GM12892 (cell line): Measurements from ENCODE around the gene CUL2.
"Not testable (repeated sequence)": the region's sequence is repeated elsewhere in the genome, so short reads cannot be mapped to it uniquely, and the experiment has no call there.

Source experiments
- DNase-seq: peaks from one replicate; pipeline ENCODE4 v3.0.0; 2011; ENCODE audit not compliant: insufficient read length
- FAIRE-seq: peaks from 2 replicates; lab custom pipeline; 2011; peaks lifted over from hg19 to GRCh38; lab: Jason Lieb, UNC
- POLR2A ChIP-seq: IDR thresholded peaks from 2 replicates; pipeline ENCODE4 v1.6.1; 2011; ENCODE audit warnings: low read depth, low read length, control low read depth
- POLR2AphosphoS5 ChIP-seq: IDR thresholded peaks from 2 replicates; pipeline ENCODE4 v1.6.1; 2011; ENCODE audit warnings: low read depth, low read length, control low read depth
- TAF1 ChIP-seq: IDR thresholded peaks from 2 replicates; pipeline ENCODE4 v1.6.1; 2011; ENCODE audit warnings: low read depth, mild to moderate bottlenecking, control low read depth, low read length, borderline replicate concordance

CUL2 gene

DNA sequence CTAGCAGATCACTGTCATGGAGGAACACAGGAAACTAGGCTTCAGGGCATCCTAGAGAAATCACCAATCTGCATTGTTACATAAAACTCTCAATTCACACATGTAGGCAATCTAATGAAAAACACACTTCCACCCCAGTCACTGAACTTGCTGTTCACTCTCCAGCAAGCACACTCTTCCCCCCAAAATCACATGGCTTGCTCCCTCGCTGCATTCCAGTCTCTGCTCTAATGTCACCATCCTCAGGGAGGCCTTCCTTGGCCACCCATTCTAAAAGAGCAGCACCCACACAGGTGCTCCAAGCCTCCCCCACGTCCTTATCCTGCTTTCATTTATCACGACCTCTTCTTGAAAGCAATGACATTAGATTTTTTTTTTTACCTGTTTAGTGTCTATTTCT is 19.6 kb downstream of the CUL2 start:
- DNase-seq = no peak
- no peak for FAIRE-seq
- TF ChIP-seq TAF1 (no peak), POLR2A (no peak), POLR2AphosphoS5 (no peak)

DNA sequence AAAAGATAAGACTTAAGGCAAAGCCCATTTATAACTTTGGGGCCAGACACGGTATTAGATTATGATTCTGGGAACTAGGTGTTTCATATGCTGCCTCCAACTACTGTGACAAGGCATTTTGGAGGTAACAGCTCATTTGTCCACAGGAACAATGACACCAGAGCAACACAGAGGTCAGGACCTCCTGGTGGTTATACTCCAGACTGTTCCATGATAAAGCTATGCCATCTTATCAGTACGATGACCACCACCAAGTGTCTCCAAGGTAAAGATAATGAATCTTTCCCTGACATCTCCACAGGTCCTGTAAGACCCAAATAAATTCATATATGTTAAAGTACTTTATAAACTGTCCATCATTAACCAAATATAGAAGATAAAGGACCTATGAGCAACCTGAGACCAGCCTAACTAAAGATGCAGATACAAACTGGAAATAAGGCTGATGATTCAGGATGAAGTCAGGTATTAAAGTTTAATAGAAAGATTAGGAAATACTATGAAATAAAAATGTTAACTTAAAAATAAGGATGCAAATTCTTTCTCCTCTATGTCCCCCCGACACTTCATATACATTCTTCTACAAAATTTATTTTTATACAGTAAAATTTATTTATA is 26.2 kb downstream of the CUL2 start:
- TF ChIP-seq TAF1 = no peak
- TF ChIP-seq POLR2AphosphoS5 = no peak
- TF ChIP-seq POLR2A = no peak
- DNase-seq (no peak), FAIRE-seq (no peak)

- FAIRE-seq = no peak
These were observed 30.7 kb downstream of the CUL2 start for GRCh38 chr10:35059481-35059880.

DNA sequence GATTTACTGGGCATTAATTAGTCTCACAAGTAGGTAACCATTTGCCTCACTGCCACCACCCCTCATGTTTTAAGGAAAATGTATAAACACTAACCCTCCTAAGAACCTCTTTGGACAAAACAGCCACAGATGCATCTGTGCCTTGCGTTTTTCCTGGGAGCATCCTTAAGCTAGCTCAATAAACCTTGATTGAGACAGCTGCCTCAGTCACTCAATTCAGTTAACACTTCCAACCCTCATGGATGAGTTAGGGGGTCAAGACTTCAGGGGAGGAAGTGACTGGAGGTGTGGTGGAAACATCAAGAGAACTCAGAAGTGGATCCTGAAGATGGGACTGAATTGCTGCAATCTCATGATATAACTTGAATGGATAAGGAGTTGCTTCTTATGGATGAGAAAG is 31.5 kb downstream of the CUL2 start:
- TF ChIP-seq POLR2A (no peak), POLR2AphosphoS5 (no peak), TAF1 (no peak)
- FAIRE-seq = no peak
- no peak for DNase-seq

More at GRCh38 chr10:35059481-35059880, 30.7 kb downstream of the CUL2 start:
- TF ChIP-seq POLR2AphosphoS5 = no peak
- no peak for TF ChIP-seq POLR2A
- TF ChIP-seq TAF1 = no peak
- no peak for DNase-seq

DNA sequence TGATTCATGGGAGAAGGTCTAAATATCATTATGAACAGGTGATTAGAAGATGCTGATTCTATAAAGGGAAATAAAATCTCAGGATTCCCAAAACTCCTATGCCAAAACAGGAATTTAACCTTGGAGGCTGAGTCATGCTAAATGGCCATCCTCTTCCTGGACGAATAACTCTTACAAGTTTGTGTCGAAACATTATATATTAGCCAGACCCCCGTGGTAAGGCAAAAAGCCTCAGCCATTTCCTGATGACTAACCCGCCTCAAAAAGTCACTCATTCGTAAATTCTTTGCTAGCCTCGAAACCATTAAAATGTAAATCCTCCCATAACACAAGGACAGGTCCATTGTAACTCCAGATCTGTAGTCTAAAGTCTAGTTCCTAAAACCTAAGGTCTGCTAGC is 32.0 kb downstream of the CUL2 start:
- FAIRE-seq (no peak), DNase-seq (no peak)
- TF ChIP-seq POLR2AphosphoS5 = no peak
- no peak for TF ChIP-seq TAF1
- TF ChIP-seq POLR2A = no peak

GRCh38 chr10:35056686-35057085 is 33.5 kb downstream of the CUL2 start:
- no peak for TF ChIP-seq POLR2AphosphoS5
- no peak for TF ChIP-seq POLR2A
- no peak for TF ChIP-seq TAF1
- DNase-seq (no peak), FAIRE-seq (no peak)

DNA sequence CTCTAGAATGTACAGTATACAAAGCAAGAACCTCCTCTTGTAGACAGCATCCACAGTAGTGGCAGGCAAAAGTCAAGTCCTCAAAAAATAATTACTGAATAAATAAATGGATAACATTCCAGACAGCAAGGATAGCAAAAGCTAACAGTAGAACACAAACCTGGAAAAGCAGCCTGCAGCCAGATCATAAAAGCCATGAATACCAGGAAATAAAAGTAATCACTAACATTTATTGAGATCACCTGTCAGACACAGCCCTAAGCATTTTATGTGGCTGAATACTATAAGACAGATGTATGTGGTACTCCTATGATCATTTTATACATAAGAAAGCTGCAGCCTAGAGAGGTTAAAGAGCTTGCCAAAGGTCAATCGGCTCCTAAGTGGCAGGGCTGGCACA is 34.0 kb downstream of the CUL2 start:
- no peak for TF ChIP-seq POLR2AphosphoS5
- TF ChIP-seq TAF1 = no peak
- TF ChIP-seq POLR2A = no peak
- FAIRE-seq (no peak), DNase-seq (no peak)

- no peak for DNase-seq
- FAIRE-seq = no peak
- no peak for TF ChIP-seq POLR2A
These were observed 39.6 kb downstream of the CUL2 start for GRCh38 chr10:35050568-35050967.

DNA sequence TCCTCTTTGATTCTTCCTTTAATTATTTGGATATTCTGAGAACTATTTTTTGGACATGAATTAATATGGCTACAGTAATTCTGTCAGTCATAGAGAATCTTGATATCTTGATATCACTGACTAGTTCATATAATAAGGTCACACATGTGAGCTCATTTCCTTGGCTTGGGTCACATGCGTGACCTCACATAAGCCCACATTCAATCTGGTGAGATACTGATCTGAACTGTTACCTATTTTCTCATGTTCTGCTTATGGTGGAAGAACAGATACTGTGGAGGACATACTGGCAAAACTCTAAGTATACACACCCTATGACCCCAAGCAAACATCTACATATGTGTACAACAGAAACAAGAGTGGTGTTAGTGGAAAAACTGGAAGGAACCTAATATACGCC is 44.1 kb downstream of the CUL2 start:
- FAIRE-seq (peak; percentile 50), DNase-seq (no peak)
- TF ChIP-seq TAF1 = no peak
- no peak for TF ChIP-seq POLR2A
- no peak for TF ChIP-seq POLR2AphosphoS5

DNA sequence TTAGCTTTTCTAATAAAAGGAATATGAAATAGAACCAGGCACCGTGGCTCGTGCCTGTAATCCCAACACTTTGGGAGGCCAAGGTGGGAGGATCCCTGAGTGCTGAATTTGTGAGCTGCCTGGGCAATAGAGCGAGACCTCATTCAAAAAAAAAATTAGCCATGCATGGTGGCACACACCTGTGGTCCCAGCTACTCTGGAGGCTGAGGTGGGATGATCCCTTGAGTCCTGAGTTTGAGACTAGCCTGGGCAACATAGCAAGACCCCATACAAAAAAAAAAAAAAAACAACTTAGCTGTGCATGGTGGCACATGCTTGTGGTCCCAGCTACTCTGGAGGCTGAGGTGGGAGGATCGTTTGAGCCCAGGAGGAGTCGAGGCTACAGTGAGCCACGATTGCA is 44.9 kb downstream of the CUL2 start:
- not testable (repeated sequence) for FAIRE-seq, DNase-seq

- no peak for DNase-seq
- TF ChIP-seq POLR2AphosphoS5 = no peak
- no peak for TF ChIP-seq TAF1
- no peak for TF ChIP-seq POLR2A
- no peak for FAIRE-seq
These were observed 46.3 kb downstream of the CUL2 start for GRCh38 chr10:35043796-35044344.

DNA sequence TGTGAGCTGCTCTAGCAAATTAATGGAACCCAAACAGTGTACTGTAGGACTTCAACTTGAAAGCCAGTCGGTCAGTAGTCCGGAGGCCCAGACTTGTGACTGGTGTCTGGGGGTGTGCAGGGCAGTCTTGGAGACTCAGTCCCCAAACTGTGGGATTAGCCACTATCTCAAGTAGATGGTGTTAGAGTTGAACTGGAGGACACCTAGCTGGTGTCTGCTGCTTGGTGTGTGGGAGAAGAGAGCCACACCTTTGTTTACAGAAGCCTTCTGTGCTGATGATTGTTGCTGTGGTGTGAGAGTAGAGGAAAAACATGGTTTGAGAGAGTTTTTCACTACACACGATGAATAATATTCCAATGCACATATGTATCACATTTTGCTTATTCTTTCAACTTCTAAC is 47.4 kb downstream of the CUL2 start:
- DNase-seq (no peak), FAIRE-seq (no peak)
- TF ChIP-seq POLR2AphosphoS5 (no peak), POLR2A (no peak), TAF1 (no peak)

DNA sequence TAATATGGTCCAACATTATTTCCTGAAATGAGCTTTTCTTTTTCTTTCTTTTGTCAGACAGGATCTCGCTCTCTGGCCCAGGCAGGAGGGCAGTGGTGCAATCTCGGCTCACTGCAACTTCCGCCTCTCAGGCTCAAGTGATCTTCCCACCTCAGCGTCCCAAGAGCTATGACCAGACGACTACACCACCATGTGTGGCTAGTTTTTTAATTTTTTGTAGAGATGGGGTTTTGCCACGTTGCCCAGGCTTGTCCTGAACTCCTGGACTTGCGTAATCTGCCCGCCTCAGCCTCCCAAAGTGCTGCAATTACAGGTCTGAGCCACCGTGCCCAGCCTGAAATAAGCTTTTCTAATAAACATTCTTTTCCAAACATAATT is 48.6 kb downstream of the CUL2 start:
- FAIRE-seq = no peak
- no peak for DNase-seq

More for the DNA sequence above, 48.6 kb downstream of the CUL2 start:
- TF ChIP-seq POLR2A (no peak), TAF1 (no peak), POLR2AphosphoS5 (no peak)
